ENCODE measurements around the gene RPP14. TPM values are rescaled to one million over a fixed set of nuclear protein-coding genes. Genes with fewer than 3 reads are reported as not detected.
"Not testable (repeated sequence)": the region's sequence is repeated elsewhere in the genome, so short reads cannot be mapped to it uniquely, and the experiment has no call there.

The RPP14 gene
- total RNA-seq, 2 experiments from 2014 or later, result 17.7 to 19.7 TPM

- H3K27ac ChIP-seq (ENCODE audit: low read depth in 1 of 2, low read length in 2 of 2), result no peak overlapping the region
- TF ChIP-seq CTCF (IDR thresholded peaks at IDR 0.05), result no peak
- no peak overlapping the region for H3K4me3 Mint-ChIP-seq
- no peaks in the 10 kb centered on the region for H3K27me3 ChIP-seq (ENCODE audit: control insufficient read depth in 1 of 2, insufficient read depth in 2 of 2, low read length in 2 of 2)
- no peaks in the 10 kb centered on the region for H3K36me3 ChIP-seq (ENCODE audit: insufficient read depth, low read length)
- ATAC-seq (ENCODE audit: poor library complexity) (no peak), DNase-seq (no peak)
- intact Hi-C loops (cut with DNase I, micrococcal nuclease), result no loop called here
- ChIA-PET CTCF (no interaction called here), POLR2A (no interaction called here)
- H3K9me3 Mint-ChIP-seq, result no peaks in the 10 kb centered on the region
- no peaks in the 10 kb centered on the region for H3K4me1 ChIP-seq (ENCODE audit: insufficient read depth, low read length)
- peaks cover 33% of the 10 kb centered on the region for H3K36me3 Mint-ChIP-seq (ENCODE audit: low read depth)
- H3K9me3 ChIP-seq (ENCODE audit: control insufficient read depth in 1 of 2, insufficient read depth in 1 of 2, low read length in 2 of 2), result no peaks in the 10 kb centered on the region
- no peak overlapping the region for H3K27ac Mint-ChIP-seq
- no peaks in the 10 kb centered on the region for H3K4me1 Mint-ChIP-seq (ENCODE audit: low read depth)
- H3K4me3 ChIP-seq (ENCODE audit: low read length), result no peak overlapping the region
- H3K27me3 Mint-ChIP-seq, result no peaks in the 10 kb centered on the region
Measured at GRCh38 chr3:58266577-58266976, 39.5 kb upstream of the RPP14 start.

GRCh38 chr3:58267543-58267942 is 38.5 kb upstream of the RPP14 start:
- not testable (repeated sequence) for H3K27ac Mint-ChIP-seq; ATAC-seq (ENCODE audit: poor library complexity)

GRCh38 chr3:58269356-58269755 is 36.7 kb upstream of the RPP14 start:
- TF ChIP-seq CTCF (IDR thresholded peaks at IDR 0.05), result no peak
- Histone ChIP-seq H3K36me3 (ENCODE audit: insufficient read depth, low read length) (peaks cover 3% of the 10 kb centered on the region), H3K9me3 (ENCODE audit: control insufficient read depth in 1 of 2, insufficient read depth in 1 of 2, low read length in 2 of 2) (no peaks in the 10 kb centered on the region), H3K27ac (ENCODE audit: low read depth in 1 of 2, low read length in 2 of 2) (no peak overlapping the region), H3K27me3 (ENCODE audit: control insufficient read depth in 1 of 2, insufficient read depth in 2 of 2, low read length in 2 of 2) (no peaks in the 10 kb centered on the region), H3K4me3 (ENCODE audit: low read length) (no peak overlapping the region), H3K4me1 (ENCODE audit: insufficient read depth, low read length) (no peaks in the 10 kb centered on the region)
- Mint-ChIP-seq H3K27ac (no peak overlapping the region), H3K4me1 (ENCODE audit: low read depth) (no peaks in the 10 kb centered on the region), H3K9me3 (no peaks in the 10 kb centered on the region), H3K27me3 (no peaks in the 10 kb centered on the region), H3K36me3 (ENCODE audit: low read depth) (peaks cover 43% of the 10 kb centered on the region), H3K4me3 (no peak overlapping the region)
- CTCF ChIA-PET, result no interaction called here
- intact Hi-C loops (cut with DNase I, micrococcal nuclease), result no loop called here
- DNase-seq (no peak), ATAC-seq (ENCODE audit: poor library complexity) (no peak)
- POLR2A ChIA-PET, result no interaction called here

More at GRCh38 chr3:58267543-58267942, 38.5 kb upstream of the RPP14 start:
- H3K4me1 Mint-ChIP-seq (ENCODE audit: low read depth); H3K9me3 ChIP-seq (ENCODE audit: control insufficient read depth in 1 of 2, insufficient read depth in 1 of 2, low read length in 2 of 2); H3K27ac ChIP-seq (ENCODE audit: low read depth in 1 of 2, low read length in 2 of 2); H3K27me3 Mint-ChIP-seq; H3K4me3 Mint-ChIP-seq; CTCF ChIA-PET; POLR2A ChIA-PET; intact Hi-C loops (cut with DNase I, micrococcal nuclease); H3K4me3 ChIP-seq (ENCODE audit: low read length); H3K4me1 ChIP-seq (ENCODE audit: insufficient read depth, low read length); H3K36me3 ChIP-seq (ENCODE audit: insufficient read depth, low read length); H3K9me3 Mint-ChIP-seq; H3K27me3 ChIP-seq (ENCODE audit: control insufficient read depth in 1 of 2, insufficient read depth in 2 of 2, low read length in 2 of 2); DNase-seq: not testable (repeated sequence)
- peaks cover 28% of the 10 kb centered on the region for H3K36me3 Mint-ChIP-seq (ENCODE audit: low read depth)

GRCh38 chr3:58270485-58270884 is 35.6 kb upstream of the RPP14 start:
- Mint-ChIP-seq H3K9me3 (no peaks in the 10 kb centered on the region), H3K27ac (no peak overlapping the region), H3K4me1 (ENCODE audit: low read depth) (no peaks in the 10 kb centered on the region), H3K36me3 (ENCODE audit: low read depth) (peaks cover 51% of the 10 kb centered on the region), H3K27me3 (no peaks in the 10 kb centered on the region), H3K4me3 (no peak overlapping the region)
- Histone ChIP-seq H3K9me3 (ENCODE audit: control insufficient read depth in 1 of 2, insufficient read depth in 1 of 2, low read length in 2 of 2) (no peaks in the 10 kb centered on the region), H3K4me3 (ENCODE audit: low read length) (no peak overlapping the region), H3K27me3 (ENCODE audit: control insufficient read depth in 1 of 2, insufficient read depth in 2 of 2, low read length in 2 of 2) (no peaks in the 10 kb centered on the region), H3K36me3 (ENCODE audit: insufficient read depth, low read length) (peaks cover 3% of the 10 kb centered on the region), H3K27ac (ENCODE audit: low read depth in 1 of 2, low read length in 2 of 2) (no peak overlapping the region), H3K4me1 (ENCODE audit: insufficient read depth, low read length) (no peaks in the 10 kb centered on the region)
- ChIA-PET POLR2A (no interaction called here), CTCF (interaction anchor here (0.6 kb wide), 1 partner anchor 44 kb away, joined by 3 read pairs; no protein-coding TSS in a partner anchor)
- TF ChIP-seq CTCF (IDR thresholded peaks at IDR 0.05), result no peak
- no peak for DNase-seq
- intact Hi-C loops (cut with DNase I, micrococcal nuclease), result no loop called here
- ATAC-seq (ENCODE audit: poor library complexity), result no peak
